Endothelial cell of umbilical vein (primary cell): ENCODE measurements around the gene BPGM. TPM values are rescaled to one million over a fixed set of nuclear protein-coding genes. Genes with fewer than 3 reads are reported as not detected.

Experiments used
- BruUV-seq: library from RNA; stranded (reverse); fragments of 400-500 nt; replicated peaks from 2 replicates; lab custom pipeline; 2021; lab: Mats Ljungman, UMichigan
- CTCF ChIA-PET: fragments of 300-600, 350-600 bp; sonication (Branson Sonifier 250); formaldehyde crosslinking; loops from one replicate; lab custom pipeline; 2021; ENCODE audit warnings: antibody characterized with exemption, inconsistent platforms; lab: Charles Lee
- POLR2A ChIA-PET: fragments of 300-600, 350-600 bp; sonication (Branson Sonifier 250); formaldehyde crosslinking; loops from one replicate; lab custom pipeline; 2021; ENCODE audit warnings: antibody characterized with exemption, inconsistent platforms; lab: Charles Lee
- DNase-seq: peaks from one replicate; pipeline ENCODE4 v3.0.0-alpha.2; 2011; ENCODE audit warnings: low read depth, low spot score
- FAIRE-seq: peaks from 2 replicates; lab custom pipeline; 2011; peaks lifted over from hg19 to GRCh38; lab: Jason Lieb, UNC
- H2AFZ ChIP-seq: 2 replicates; pipeline ENCODE4 v1.6.0; 2012; ENCODE audit warnings: low read depth, low read length, control low read depth, inconsistent platforms
- H3K27ac ChIP-seq: 2 replicates; pipeline ENCODE4 v1.5.1; 2011; ENCODE audit warnings: low read depth, mild to moderate bottlenecking, control low read depth, low read length, moderate library complexity; ENCODE audit not compliant: insufficient read depth
- H3K27me3 ChIP-seq, 2 experiments: 2 replicates each; pipeline versions ENCODE4 v1.6.0 to v1.6.1; 2011; ENCODE audit warnings: low read length in 2 of 2, mixed read lengths in 1 of 2; ENCODE audit not compliant: control insufficient read depth in 2 of 2, insufficient read depth in 2 of 2
- H3K36me3 ChIP-seq, 2 experiments: 2 replicates in 1 of 2; 3 replicates in 1 of 2; pipeline ENCODE4 v1.5.1; 2011; ENCODE audit warnings: low read length in 2 of 2, mild to moderate bottlenecking in 1 of 2, moderate library complexity in 1 of 2; ENCODE audit not compliant: control insufficient read depth in 2 of 2, insufficient read depth in 2 of 2; ENCODE audit errors: extremely low read depth in 1 of 2
- H3K4me1 ChIP-seq: 3 replicates; pipeline ENCODE4 v1.5.1; 2011; ENCODE audit warnings: mild to moderate bottlenecking, low read length; ENCODE audit not compliant: control insufficient read depth, insufficient read depth; ENCODE audit errors: extremely low read depth
- H3K4me2 ChIP-seq: 2 replicates; pipeline ENCODE4 v1.6.1; 2011; ENCODE audit warnings: low read length, control low read depth, mixed read lengths; ENCODE audit not compliant: insufficient read depth
- H3K4me3 ChIP-seq, 3 experiments: fragments of 200-600 bp in 1 of 3; sonication (generic), shearing (Covaris generic) in 1 of 3; replicated peaks in 1 of 3; 2 replicates each; pipeline ENCODE4 v1.5.1; 2011 to 2016; ENCODE audit warnings: control low read depth in 3 of 3, low read length in 3 of 3, mild to moderate bottlenecking in 2 of 3, inconsistent platforms in 1 of 3, low read depth in 1 of 3, moderate library complexity in 1 of 3; ENCODE audit not compliant: insufficient read depth in 1 of 3
- H3K79me2 ChIP-seq: 2 replicates; pipeline ENCODE4 v1.6.0; 2012; ENCODE audit warnings: low read length, inconsistent platforms; ENCODE audit not compliant: control insufficient read depth, insufficient read depth
- H3K9ac ChIP-seq: replicated peaks from 2 replicates; pipeline ENCODE3; 2011; ENCODE audit warnings: low read length, control low read depth; ENCODE audit not compliant: insufficient read depth; ENCODE audit errors: extremely low read depth
- H3K9me1 ChIP-seq: replicated peaks from 3 replicates; pipeline ENCODE4 v1.6.0; 2011; ENCODE audit warnings: mild to moderate bottlenecking, low read length; ENCODE audit not compliant: control insufficient read depth, insufficient read depth; ENCODE audit errors: extremely low read depth
- H3K9me3 ChIP-seq: replicated peaks from 2 replicates; pipeline ENCODE4 v1.5.1; 2012; ENCODE audit warnings: low read length, inconsistent platforms; ENCODE audit not compliant: control insufficient read depth, insufficient read depth
- H4K20me1 ChIP-seq: replicated peaks from 2 replicates; pipeline ENCODE3; 2011; ENCODE audit warnings: mild to moderate bottlenecking, low read length; ENCODE audit not compliant: control insufficient read depth, insufficient read depth; ENCODE audit errors: extremely low read depth
- CTCF ChIP-seq, 2 donors: IDR thresholded peaks; 1 replicate in 1 of 2; 2 replicates in 1 of 2; pipeline ENCODE4 v1.5.1; 2011; ENCODE audit warnings: low read length in 2 of 2, mild to moderate bottlenecking in 2 of 2, moderate library complexity in 2 of 2, control low read depth in 1 of 2, inconsistent platforms in 1 of 2, low read depth in 1 of 2; ENCODE audit not compliant: insufficient read depth in 1 of 2; ENCODE audit errors: extremely low read depth in 1 of 2
- EZH2 ChIP-seq: IDR thresholded peaks from 2 replicates; pipeline ENCODE4 v1.6.1; 2012; ENCODE audit warnings: borderline replicate concordance, low read depth, mild to moderate bottlenecking, moderate library complexity, low read length, inconsistent platforms; ENCODE audit not compliant: severe bottlenecking
- FOS ChIP-seq: IDR thresholded peaks from 2 replicates; pipeline ENCODE4 v1.6.1; 2011; ENCODE audit warnings: mild to moderate bottlenecking, low read length, moderate library complexity, borderline replicate concordance; ENCODE audit not compliant: insufficient read depth
- GATA2 ChIP-seq: IDR thresholded peaks from 2 replicates; pipeline ENCODE4 v1.7.0; 2011; ENCODE audit warnings: low read depth, mild to moderate bottlenecking, moderate library complexity, mixed read lengths, low read length; ENCODE audit not compliant: insufficient read length, insufficient read depth
- JUN ChIP-seq: IDR thresholded peaks from 2 replicates; pipeline ENCODE4 v1.6.1; 2011; ENCODE audit warnings: borderline replicate concordance, low read depth; ENCODE audit not compliant: insufficient read length, insufficient read depth
- MAX ChIP-seq: IDR thresholded peaks from 2 replicates; pipeline ENCODE4 v1.6.1; 2011; ENCODE audit not compliant: insufficient read depth, insufficient read length
- MYC ChIP-seq: IDR thresholded peaks from one replicate; pipeline ENCODE4 v1.6.1; 2011; ENCODE audit warnings: mild to moderate bottlenecking, low read depth, low read length
- POLR2A ChIP-seq: IDR thresholded peaks from 2 replicates; pipeline ENCODE4 v1.6.1; 2012; ENCODE audit warnings: low read depth, mild to moderate bottlenecking, control low read depth, low read length
- POLR2AphosphoS5 ChIP-seq: IDR thresholded peaks from 2 replicates; pipeline ENCODE4 v1.6.1; 2012; ENCODE audit warnings: low read depth, mild to moderate bottlenecking, control low read depth, low read length, moderate library complexity; ENCODE audit not compliant: insufficient read depth
- dilution Hi-C: fragments of 300-500 bp; cut with MboI; formaldehyde crosslinking; loops from one replicate; pipeline ENCODE4 v1.15.0; 2019; ENCODE audit warnings: low sequenced_read_pairs; ENCODE audit not compliant: extremely low pct_ligation_motif_present
- intact Hi-C: fragments of 100-400 bp; cut with micrococcal nuclease; formaldehyde crosslinking; loops from one replicate; pipeline ENCODE4 v1.10.0; 2022
- polyA plus RNA-seq, 4 experiments: library from polyadenylated mRNA; depleted of rRNA in 3 of 4; stranded (reverse) in 3 of 4; unstranded in 1 of 4; fragments of >200 nt; gene quantifications; 2 replicates each; pipeline versions ENCODE4 v1.2.1 to v1.2.3, GENCODE V29; 2011 to 2012; ENCODE audit warnings: missing spikeins in 1 of 4
- total RNA-seq: library from RNA; stranded (reverse); gene quantifications from 2 replicates; pipeline ENCODE4 v1.2.3, GENCODE V29; 2021

The BPGM gene
- total and polyA plus RNA-seq, 2 donors (not counting 3 experiments of a cell fraction or from before 2014, with no cell fraction given): 24.2 to 28.3 TPM

GRCh38 chr7:134701272-134701671, 54.6 kb downstream of the BPGM start:
- Histone ChIP-seq H4K20me1 (no peaks in the 10 kb centered on the region), H3K36me3 (no peaks in the 10 kb centered on the region), H3K4me2 (no peak overlapping the region), H3K4me1 (peaks cover 13% of the 10 kb centered on the region), H3K9me1 (no peaks in the 10 kb centered on the region), H3K4me3 (no peak overlapping the region), H3K9me3 (no peaks in the 10 kb centered on the region), H3K27ac (no peak overlapping the region), H3K79me2 (no peaks in the 10 kb centered on the region), H2AFZ (no peak overlapping the region), H3K27me3 (no peaks in the 10 kb centered on the region), H3K9ac (no peak overlapping the region)
- peak; percentile 74 for FAIRE-seq
- peak; percentile 55 for DNase-seq
- dilution Hi-C loops (no loop called here), intact Hi-C loops (loop anchor here (1.0 to 2.0 kb wide), 7 partner anchors 30 to 268 kb away; no protein-coding TSS in a partner anchor)
- POLR2A ChIA-PET: interaction anchor here (0.6 to 1.3 kb wide), 2 partner anchors 55 to 99 kb away, joined by 3 to 8 read pairs; partner anchors contain the start of gene BPGM
- TF ChIP-seq JUN: no peak
- no peak for TF ChIP-seq POLR2A
- peak; percentile 54 to 55 for TF ChIP-seq CTCF (IDR thresholded peaks at IDR 0.05; ENCODE audit: extremely low read depth in 1 of 2, insufficient read depth in 1 of 2, low read depth in 1 of 2, low read length in 2 of 2)
- no peak for TF ChIP-seq MAX
- no peak for TF ChIP-seq MYC
- no peak for TF ChIP-seq GATA2
- no peak for TF ChIP-seq FOS
- TF ChIP-seq EZH2: no peak
- no peak for TF ChIP-seq POLR2AphosphoS5
- BruUV-seq: no TSS peak
- CTCF ChIA-PET: interaction anchor here (0.6 to 5.3 kb wide), 29 partner anchors 10 to 268 kb away, joined by 3 to 163 read pairs (median 5); partner anchors contain the start of genes BPGM and CALD1
